Muscle of leg (tissue), 11 donors: Measurements from ENCODE around the gene CDH22. TPM values are rescaled to one million over a fixed set of nuclear protein-coding genes. Genes with fewer than 3 reads are reported as not detected.

Experiments
- DNase-seq: peaks from one replicate; pipeline ENCODE4 v3.0.0; 2013
- H3K27ac ChIP-seq: one replicate; pipeline ENCODE4 v1.5.1; 2013; ENCODE audit warnings: mild to moderate bottlenecking, low read length, control low read depth
- H3K27me3 ChIP-seq: one replicate; pipeline ENCODE4 v1.6.1; 2013; ENCODE audit warnings: low read length; ENCODE audit not compliant: control insufficient read depth, insufficient read depth
- H3K36me3 ChIP-seq: one replicate; pipeline ENCODE4 v1.6.1; 2013; ENCODE audit warnings: low read length; ENCODE audit not compliant: control insufficient read depth, insufficient read depth
- H3K4me1 ChIP-seq: one replicate; pipeline ENCODE4 v1.6.1; 2013; ENCODE audit warnings: low read length; ENCODE audit not compliant: control insufficient read depth, insufficient read depth
- H3K4me3 ChIP-seq: one replicate; pipeline ENCODE4 v1.5.1; 2013; ENCODE audit warnings: low read length, control low read depth
- H3K9me3 ChIP-seq: replicated peaks from 2 replicates; pipeline ENCODE4 v1.6.1; 2013; ENCODE audit warnings: low read depth, low read length; ENCODE audit not compliant: control insufficient read depth
- WGBS: methylation state at CpG from one replicate; pipeline ENCODE4 v1.1.5; 2013; ENCODE audit warnings: missing lambda C conversion rate; ENCODE audit not compliant: insufficient coverage; 5-methylcytosine and 5-hydroxymethylcytosine counted together
- polyA plus RNA-seq, 8 donors: library from polyadenylated mRNA; unstranded; fragments of 120-200 nt; gene quantifications; one replicate each; pipeline versions ENCODE4 v1.2.1 to v1.2.3, GENCODE V29; 2013; ENCODE audit warnings: inconsistent platforms in 1 of 8, low replicate concordance in 1 of 8; ENCODE audit not compliant: insufficient read length in 8 of 8, insufficient read depth in 1 of 8
- total RNA-seq: library from RNA; stranded (reverse); fragments of 120-200 nt; gene quantifications from one replicate; pipeline ENCODE4 v1.2.4, GENCODE V29; 2013

CDH22 gene
- total and polyA plus RNA-seq, 9 donors = 0.13 to 0.43 (median 0.25) TPM

DNA sequence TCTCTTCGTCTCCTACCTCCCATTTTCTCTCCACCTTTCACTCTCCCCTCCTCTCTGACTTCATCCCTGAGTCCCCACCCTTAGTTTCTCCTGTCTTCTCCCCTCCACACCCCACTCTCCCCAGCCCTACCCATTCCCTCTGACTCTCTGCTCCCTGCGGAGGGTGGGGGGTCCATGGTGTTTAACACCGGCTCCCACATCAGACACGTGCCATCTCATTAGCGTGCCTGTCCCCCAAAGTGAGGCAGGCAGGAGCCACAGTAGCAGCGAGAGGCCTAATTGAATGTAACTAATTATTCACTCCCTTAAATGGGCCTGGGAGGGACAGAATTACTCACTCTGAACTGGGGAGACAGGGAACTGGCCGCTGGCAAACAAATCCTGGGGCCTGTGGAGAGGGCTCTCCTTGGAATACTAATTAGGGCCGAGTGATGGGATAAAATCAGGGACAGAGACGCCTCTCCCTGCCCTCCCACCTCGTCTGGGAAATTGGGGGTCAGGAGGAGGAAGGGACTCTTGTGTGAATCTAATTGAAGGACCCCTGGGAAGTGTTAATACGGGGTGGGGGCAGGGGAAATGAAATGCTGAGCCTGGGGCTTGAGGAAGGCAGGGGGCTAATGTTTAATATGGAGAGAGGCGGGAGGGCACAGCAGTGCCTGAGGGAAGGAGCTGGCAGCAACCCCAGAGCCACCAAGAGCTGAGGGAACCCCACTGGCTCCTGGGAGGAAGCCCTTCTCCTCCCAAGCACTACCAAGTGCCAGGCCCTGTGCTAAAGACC lies 172.3 kb downstream of the CDH22 start:
- Histone ChIP-seq H3K27ac (no peak overlapping the region), H3K4me3 (no peak overlapping the region), H3K9me3 (no peaks in the 10 kb centered on the region), H3K36me3 (no peaks in the 10 kb centered on the region), H3K27me3 (peaks cover 32% of the 10 kb centered on the region), H3K4me1 (peaks cover 22% of the 10 kb centered on the region)
- WGBS = 23% methylated on average over 7 of the region's 12 CpGs
- DNase-seq = no peak

- WGBS = 60% methylated on average over 6 of the region's 7 CpGs
- Histone ChIP-seq H3K9me3 (no peaks in the 10 kb centered on the region), H3K4me3 (no peak overlapping the region), H3K36me3 (no peaks in the 10 kb centered on the region), H3K27me3 (peaks cover 32% of the 10 kb centered on the region), H3K27ac (no peak overlapping the region), H3K4me1 (peaks cover 21% of the 10 kb centered on the region)
- no peak for DNase-seq
Measured at GRCh38 chr20:46134716-46135115, 173.6 kb downstream of the CDH22 start.

GRCh38 chr20:46133886-46134654 lies 174.2 kb downstream of the CDH22 start:
- no peak overlapping the region for H3K4me3 ChIP-seq
- no peaks in the 10 kb centered on the region for H3K36me3 ChIP-seq
- peaks cover 34% of the 10 kb centered on the region for H3K27me3 ChIP-seq
- H3K27ac ChIP-seq = no peak overlapping the region
- no peaks in the 10 kb centered on the region for H3K9me3 ChIP-seq
- no peak for DNase-seq
- peaks cover 15% of the 10 kb centered on the region for H3K4me1 ChIP-seq
- 57% methylated on average over 3 of the region's 11 CpGs for WGBS

DNA sequence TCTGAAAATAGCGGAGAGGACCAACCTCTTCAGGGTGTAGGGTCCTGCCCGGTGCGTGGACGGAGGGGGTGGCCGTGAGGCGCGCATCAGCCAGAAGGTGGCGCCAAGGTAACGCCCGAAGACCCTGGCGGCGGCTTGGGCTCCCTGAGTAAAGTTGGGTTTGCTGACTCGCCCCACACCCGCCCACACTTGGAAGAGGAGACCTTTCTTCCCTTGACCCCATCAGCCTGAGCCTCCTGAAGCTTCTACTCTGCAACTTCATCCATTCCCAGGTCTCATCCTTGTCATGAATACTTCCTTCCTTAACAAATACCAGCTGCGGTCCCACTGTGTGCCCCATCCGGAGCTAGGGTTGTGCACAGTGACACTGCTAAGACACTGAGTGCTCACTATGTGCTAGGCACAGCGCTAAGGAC lies 175.6 kb downstream of the CDH22 start:
- Histone ChIP-seq H3K27ac (no peak overlapping the region), H3K4me3 (no peak overlapping the region), H3K36me3 (no peaks in the 10 kb centered on the region), H3K4me1 (peaks cover 11% of the 10 kb centered on the region), H3K27me3 (peaks cover 38% of the 10 kb centered on the region), H3K9me3 (no peaks in the 10 kb centered on the region)
- 16% methylated on average over 16 of the region's 17 CpGs for WGBS
- peak; percentile 73 for DNase-seq

DNA sequence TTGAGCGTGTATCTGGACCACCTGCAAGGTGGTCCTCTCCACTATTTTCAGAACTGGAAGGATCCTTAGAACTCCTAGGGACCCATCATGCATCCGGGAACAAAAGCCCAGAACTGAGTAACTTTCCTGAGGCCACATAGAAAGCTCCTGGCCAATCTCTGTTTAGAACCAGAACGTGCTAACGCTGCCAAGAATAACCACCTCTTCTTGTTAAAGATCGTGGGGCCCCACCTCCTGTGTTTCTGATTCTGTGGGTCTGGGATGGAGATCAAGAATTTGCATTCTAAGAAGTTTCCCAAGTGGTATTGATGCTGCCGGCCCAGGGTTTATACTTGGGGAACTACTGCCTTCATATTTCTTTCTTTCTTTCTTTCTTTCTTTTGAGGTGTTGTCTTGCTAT lies 176.9 kb downstream of the CDH22 start:
- no peaks in the 10 kb centered on the region for H3K36me3 ChIP-seq
- no peaks in the 10 kb centered on the region for H3K9me3 ChIP-seq
- H3K27me3 ChIP-seq = peaks cover 32% of the 10 kb centered on the region
- WGBS = 59% methylated on average over 2 of the region's 6 CpGs
- peak; percentile 16 for DNase-seq
- H3K4me1 ChIP-seq = peaks cover 11% of the 10 kb centered on the region
- no peak overlapping the region for H3K4me3 ChIP-seq
- no peak overlapping the region for H3K27ac ChIP-seq

DNA sequence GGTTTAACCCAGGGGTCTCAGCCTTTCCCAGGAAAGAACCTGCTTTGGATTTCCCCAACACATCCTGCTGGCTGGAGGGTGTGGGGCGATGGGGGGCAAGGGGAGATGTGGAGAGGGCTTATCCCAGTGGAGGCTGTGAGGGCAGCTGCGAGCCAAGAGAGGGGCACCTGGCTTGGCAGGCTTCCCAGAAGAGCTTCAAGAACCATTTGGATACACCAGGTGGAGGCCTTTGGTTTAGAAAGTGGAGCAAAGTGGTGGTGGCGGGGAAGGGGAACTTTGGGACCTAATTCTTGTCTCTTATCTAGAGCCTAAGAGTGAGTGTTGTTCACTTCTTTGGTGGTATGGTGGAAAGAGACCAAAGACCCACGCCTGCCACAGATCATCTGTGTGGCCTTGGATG lies 177.8 kb downstream of the CDH22 start:
- DNase-seq = no peak
- whole genome bisulfite sequencing = 67% methylated on average over 2 of the region's 4 CpGs
- peaks cover 11% of the 10 kb centered on the region for H3K4me1 ChIP-seq
- no peak overlapping the region for H3K27ac ChIP-seq
- H3K9me3 ChIP-seq = no peaks in the 10 kb centered on the region
- no peaks in the 10 kb centered on the region for H3K36me3 ChIP-seq
- H3K27me3 ChIP-seq = peaks cover 29% of the 10 kb centered on the region
- no peak overlapping the region for H3K4me3 ChIP-seq

GRCh38 chr20:46129955-46130481 lies 178.3 kb downstream of the CDH22 start:
- WGBS = 13% methylated on average over 3 of the region's 5 CpGs
- Histone ChIP-seq H3K9me3 (no peaks in the 10 kb centered on the region), H3K4me3 (no peak overlapping the region), H3K4me1 (peaks cover 11% of the 10 kb centered on the region), H3K27ac (no peak overlapping the region), H3K27me3 (peaks cover 29% of the 10 kb centered on the region), H3K36me3 (no peaks in the 10 kb centered on the region)
- peak; percentile 32 for DNase-seq

DNA sequence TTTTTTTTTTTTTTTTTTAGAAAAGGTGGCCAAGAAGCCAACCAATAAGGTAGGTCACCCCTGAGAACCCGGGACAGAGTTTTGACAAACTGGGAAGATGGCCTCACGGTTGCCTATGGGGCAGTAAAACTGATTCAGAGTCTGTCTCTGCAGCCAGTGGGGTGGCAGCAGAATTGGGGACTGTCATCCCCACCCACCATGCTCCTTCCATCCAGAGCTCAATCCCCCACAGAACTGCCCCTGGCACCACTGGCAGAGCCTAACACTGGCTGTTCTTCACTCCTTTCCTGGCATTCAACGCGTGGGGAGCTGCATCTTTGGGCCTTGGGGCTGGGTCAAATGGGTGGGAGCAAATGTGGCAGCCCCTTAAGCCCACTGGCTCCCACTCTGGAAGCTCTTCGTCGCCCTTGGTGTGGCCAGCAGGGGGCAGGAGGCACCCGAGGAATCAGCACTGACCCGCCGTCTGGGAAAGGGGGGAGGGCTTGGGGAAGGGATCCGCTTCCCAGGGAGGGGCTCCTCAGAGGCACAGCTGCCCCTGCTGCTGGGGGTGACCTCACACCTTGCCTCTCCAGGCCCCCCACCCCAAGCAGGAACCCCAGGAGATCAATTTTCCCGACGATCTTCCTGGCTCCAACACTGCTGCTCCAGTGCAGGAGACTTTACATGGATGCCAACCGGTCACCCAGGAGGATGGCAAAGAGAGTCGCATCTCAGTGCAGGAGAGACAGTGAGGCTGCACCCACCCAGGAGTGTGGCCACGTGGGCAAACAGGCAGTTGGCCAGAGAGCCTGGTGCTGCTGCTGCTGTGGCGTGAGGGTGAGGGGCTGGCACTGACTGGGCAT lies 179.8 kb downstream of the CDH22 start:
- peaks cover 11% of the 10 kb centered on the region for H3K4me1 ChIP-seq
- no peaks in the 10 kb centered on the region for H3K36me3 ChIP-seq
- H3K9me3 ChIP-seq = no peaks in the 10 kb centered on the region
- peak; percentile 30 for DNase-seq
- no peak overlapping the region for H3K27ac ChIP-seq
- WGBS = 64% methylated on average over 4 of the region's 16 CpGs
- H3K27me3 ChIP-seq = peaks cover 25% of the 10 kb centered on the region
- no peak overlapping the region for H3K4me3 ChIP-seq

- Histone ChIP-seq H3K9me3 (no peaks in the 10 kb centered on the region), H3K36me3 (no peaks in the 10 kb centered on the region), H3K27me3 (peaks cover 25% of the 10 kb centered on the region), H3K27ac (no peak overlapping the region), H3K4me3 (no peak overlapping the region), H3K4me1 (peaks cover 11% of the 10 kb centered on the region)
- DNase-seq = no peak
- WGBS = 82% methylated on average over 4 of the region's 11 CpGs
Measured at GRCh38 chr20:46127396-46128010, 180.8 kb downstream of the CDH22 start.
